Endothelial cell (in vitro differentiated cells): ENCODE measurements around the gene SVOPL. TPM values are rescaled to one million over a fixed set of nuclear protein-coding genes. Genes with fewer than 3 reads are reported as not detected.
"Not testable (repeated sequence)": the region's sequence is repeated elsewhere in the genome, so short reads cannot be mapped to it uniquely, and the experiment has no call there.

ENCODE experiments used
- DNase-seq: peaks from one replicate; pipeline ENCODE4 v3.0.0; 2021; ENCODE audit warnings: low spot score
- H3K27ac Mint-ChIP-seq: one replicate; pipeline ENCODE4 v1.8.0; 2021; ENCODE audit warnings: mixed read lengths, inconsistent platforms; ENCODE audit not compliant: unreplicated experiment
- H3K27me3 Mint-ChIP-seq: one replicate; pipeline ENCODE4 v1.8.0; 2021; ENCODE audit warnings: mild to moderate bottlenecking, moderate library complexity, mixed read lengths, inconsistent platforms; ENCODE audit not compliant: unreplicated experiment
- H3K36me3 Mint-ChIP-seq: one replicate; pipeline ENCODE4 v1.8.0; 2021; ENCODE audit warnings: mild to moderate bottlenecking, low read depth, mixed read lengths, inconsistent platforms; ENCODE audit not compliant: unreplicated experiment
- H3K4me1 Mint-ChIP-seq: one replicate; pipeline ENCODE4 v1.8.0; 2021; ENCODE audit warnings: mild to moderate bottlenecking, mixed read lengths, inconsistent platforms; ENCODE audit not compliant: unreplicated experiment
- H3K4me3 Mint-ChIP-seq: one replicate; pipeline ENCODE4 v1.8.0; 2021; ENCODE audit warnings: mild to moderate bottlenecking, mixed read lengths, inconsistent platforms; ENCODE audit not compliant: unreplicated experiment
- H3K9me3 Mint-ChIP-seq: one replicate; pipeline ENCODE4 v1.8.0; 2021; ENCODE audit warnings: mixed read lengths, inconsistent platforms; ENCODE audit not compliant: unreplicated experiment
- CTCF ChIP-seq: fragments of 200-600 bp; sonication (generic); IDR thresholded peaks from one replicate; pipeline ENCODE4 v1.5.0; 2021; ENCODE audit warnings: antibody characterized with exemption; ENCODE audit not compliant: unreplicated experiment
- total RNA-seq: library from RNA; stranded (reverse); fragmentation: NEBNext Ultra II Directional; extraction: Animal tissue kit (Norgen Biotek cat#: 25700); gene quantifications from one replicate; pipeline ENCODE4 v1.2.1, GENCODE V29; 2021; ENCODE audit not compliant: unreplicated experiment

Gene SVOPL
- total RNA-seq, 1 donor from 2014 or later, result not detected

- Mint-ChIP-seq H3K36me3 (no peaks in the 10 kb centered on the region), H3K27ac (no peak overlapping the region), H3K27me3 (no peaks in the 10 kb centered on the region), H3K4me1 (no peaks in the 10 kb centered on the region), H3K9me3 (no peaks in the 10 kb centered on the region), H3K4me3 (no peak overlapping the region)
- TF ChIP-seq CTCF, result no peak
- DNase-seq, result no peak
Measured at GRCh38 chr7:138697535-138698182, 3.5 kb downstream of the SVOPL start.

- DNase-seq, H3K4me1 Mint-ChIP-seq, H3K9me3 Mint-ChIP-seq, H3K27me3 Mint-ChIP-seq, H3K4me3 Mint-ChIP-seq, H3K27ac Mint-ChIP-seq, H3K36me3 Mint-ChIP-seq: not testable (repeated sequence)
Measured at GRCh38 chr7:138695776-138696175, 5.4 kb downstream of the SVOPL start.

- Mint-ChIP-seq H3K36me3 (no peaks in the 10 kb centered on the region), H3K9me3 (no peaks in the 10 kb centered on the region), H3K4me1 (no peaks in the 10 kb centered on the region), H3K27me3 (no peaks in the 10 kb centered on the region), H3K27ac (no peak overlapping the region), H3K4me3 (no peak overlapping the region)
- DNase-seq, result no peak
- TF ChIP-seq CTCF, result no peak
Measured at GRCh38 chr7:138695106-138695505, 6.1 kb downstream of the SVOPL start.

GRCh38 chr7:138691178-138691577 lies 10.0 kb downstream of the SVOPL start:
- Mint-ChIP-seq H3K4me3 (no peak overlapping the region), H3K36me3 (no peaks in the 10 kb centered on the region), H3K9me3 (no peaks in the 10 kb centered on the region), H3K27ac (no peak overlapping the region), H3K4me1 (no peaks in the 10 kb centered on the region), H3K27me3 (no peaks in the 10 kb centered on the region)
- no peak for DNase-seq
- TF ChIP-seq CTCF, result no peak

- Mint-ChIP-seq H3K27me3 (no peaks in the 10 kb centered on the region), H3K4me1 (no peaks in the 10 kb centered on the region), H3K36me3 (no peaks in the 10 kb centered on the region)
Measured at GRCh38 chr7:138690495-138690894, 10.7 kb downstream of the SVOPL start.

GRCh38 chr7:138688037-138688436 lies 13.1 kb downstream of the SVOPL start:
- not testable (repeated sequence) for H3K27ac Mint-ChIP-seq, DNase-seq, H3K4me1 Mint-ChIP-seq, H3K36me3 Mint-ChIP-seq, H3K4me3 Mint-ChIP-seq, H3K9me3 Mint-ChIP-seq, H3K27me3 Mint-ChIP-seq

More at GRCh38 chr7:138690495-138690894, 10.7 kb downstream of the SVOPL start:
- Mint-ChIP-seq H3K27ac (no peak overlapping the region), H3K4me3 (no peak overlapping the region), H3K9me3 (no peaks in the 10 kb centered on the region)
- no peak for TF ChIP-seq CTCF
- no peak for DNase-seq
